ENCODE results near the gene S100A5. TPM values are rescaled to one million over a fixed set of nuclear protein-coding genes. Genes with fewer than 3 reads are reported as not detected.

Gene S100A5
- total RNA-seq, 1 experiment from 2014 or later = not detected

- H2BK20ac ChIP-seq (ENCODE audit: low read depth, low read length, poor library complexity, severe bottlenecking) = no peak overlapping the region
- H3K79me2 ChIP-seq (ENCODE audit: insufficient read depth, low read length) = no peaks in the 10 kb centered on the region
- H2BK12ac ChIP-seq (ENCODE audit: insufficient read length, low read depth, low read length) = no peak overlapping the region
- no peak overlapping the region for H4K8ac ChIP-seq (replicated peaks; ENCODE audit: insufficient read length, low read depth, low read length)
- DNase-seq = peak; percentile 59
- H4K20me1 ChIP-seq (ENCODE audit: control insufficient read depth, insufficient read depth, insufficient read length) = no peaks in the 10 kb centered on the region
- H3K9me3 Mint-ChIP-seq = no peaks in the 10 kb centered on the region
- no peak overlapping the region for H3K4me2 ChIP-seq (ENCODE audit: insufficient read depth, insufficient read length, low read length)
- H3K27ac Mint-ChIP-seq = no peak overlapping the region
- H3K4me1 ChIP-seq (ENCODE audit: insufficient read depth, low read length) = no peaks in the 10 kb centered on the region
- H3K27me3 Mint-ChIP-seq (ENCODE audit: low read depth) = peaks cover 45% of the 10 kb centered on the region
- H4K91ac ChIP-seq (ENCODE audit: insufficient read length, low read depth, low read length) = no peak overlapping the region
- H3K23ac ChIP-seq (ENCODE audit: insufficient read length, low read depth, low read length) = no peak overlapping the region
- no peaks in the 10 kb centered on the region for H3K9me3 ChIP-seq (ENCODE audit: control insufficient read depth, low read depth, low read length)
- peak; percentile 69 for TF ChIP-seq CTCF (conservative IDR thresholded peaks at IDR 0.05)
- H3K9ac ChIP-seq (ENCODE audit: extremely low read depth, insufficient read length, low read length) = no peak overlapping the region
- no peak overlapping the region for H3K56ac ChIP-seq (ENCODE audit: insufficient read length, low read depth, low read length)
- H2BK15ac ChIP-seq (ENCODE audit: low read depth, low read length) = no peak overlapping the region
- H3K4me3 Mint-ChIP-seq = no peak overlapping the region
- no peak overlapping the region for H3K14ac ChIP-seq (ENCODE audit: insufficient read depth, low read length)
- H3K23me2 ChIP-seq (ENCODE audit: insufficient read length, low read depth, low read length, poor library complexity, severe bottlenecking) = no peaks in the 10 kb centered on the region
- H3K79me1 ChIP-seq (ENCODE audit: insufficient read depth, low read depth, low read length, poor library complexity, severe bottlenecking) = no peaks in the 10 kb centered on the region
- H2AFZ ChIP-seq (ENCODE audit: low read length) = no peak overlapping the region
- H2AK5ac ChIP-seq (ENCODE audit: insufficient read length, low read length) = no peak overlapping the region
- H3K36me3 Mint-ChIP-seq (ENCODE audit: insufficient read depth in 1 of 3, low read depth in 3 of 3) = no peaks in the 10 kb centered on the region
- no peak overlapping the region for H2BK5ac ChIP-seq (ENCODE audit: insufficient read length, low read length)
- peaks cover 4 to 9% of the 10 kb centered on the region in 2 experiments; a peak in 3 of 4 replicates for H3K4me1 Mint-ChIP-seq
- no peak overlapping the region for H3K18ac ChIP-seq (ENCODE audit: insufficient read length, low read depth, low read length)
- no peak overlapping the region for H4K5ac ChIP-seq (ENCODE audit: insufficient read length, low read depth, low read length)
- no peak overlapping the region for H3K4ac ChIP-seq (ENCODE audit: low read depth, low read length)
- H3T11ph ChIP-seq (ENCODE audit: low read length) = no peak overlapping the region
- no peaks in the 10 kb centered on the region for H3K27me3 ChIP-seq (ENCODE audit: insufficient read depth, low read length)
- no CpG with 5 or more reads among the region's 4 CpGs for WGBS (ENCODE audit: extremely low coverage, insufficient read length, low lambda C conversion rate)
- no peak overlapping the region for H2BK120ac ChIP-seq (ENCODE audit: low read depth, low read length, poor library complexity, severe bottlenecking)
- no peak overlapping the region for H3K27ac ChIP-seq (ENCODE audit: insufficient read length, low read depth, low read length)
Observed at GRCh38 chr1:153509729-153510354, 30.9 kb downstream of the S100A5 start.
